IMR-90 (cell line): ENCODE measurements around the gene TYRO3. TPM values are rescaled to one million over a fixed set of nuclear protein-coding genes. Genes with fewer than 3 reads are reported as not detected.

Experiments used
- ATAC-seq: fragments of 200-7000 bp; cut with Tn5 transposase; 2 replicates; pipeline ENCODE4 v1.9.1; 2020; ENCODE audit warnings: low read depth, mild to moderate bottlenecking, moderate library complexity
- BruUV-seq: library from RNA; stranded (reverse); fragments of 400-500 nt; replicated peaks from 2 replicates; lab custom pipeline; 2021; lab: Mats Ljungman, UMichigan
- CTCF ChIA-PET: fragments of 300-600 bp; formaldehyde crosslinking; extraction: SDS; loops from one replicate; lab custom pipeline; 2021; ENCODE audit warnings: antibody characterized with exemption; lab: Yijun Ruan, JAX
- POLR2A ChIA-PET: fragments of 300-600 bp; sonication (Branson Sonifier 250); formaldehyde crosslinking; loops from one replicate; lab custom pipeline; 2022; ENCODE audit warnings: antibody characterized with exemption; ENCODE audit not compliant: unreplicated experiment; lab: Charles Lee
- DNase-seq: peaks from one replicate; pipeline ENCODE4 v3.0.0; 2013
- H2AFZ ChIP-seq: replicated peaks from 2 replicates; pipeline ENCODE3; 2013; ENCODE audit warnings: low read length, mild to moderate bottlenecking; ENCODE audit not compliant: poor library complexity
- H2AK5ac ChIP-seq: 2 replicates; pipeline ENCODE4 v1.6.1; 2013; ENCODE audit warnings: low read depth, low read length, inconsistent platforms
- H2AK9ac ChIP-seq: replicated peaks from 2 replicates; pipeline ENCODE3; 2013; ENCODE audit warnings: mild to moderate bottlenecking, low read depth, low read length, moderate library complexity; ENCODE audit not compliant: poor library complexity
- H2BK120ac ChIP-seq: 2 replicates; pipeline ENCODE4 v1.6.1; 2013; ENCODE audit warnings: low read depth, low read length, inconsistent platforms
- H2BK15ac ChIP-seq: 3 replicates; pipeline ENCODE4 v1.6.1; 2013; ENCODE audit warnings: low read depth, low read length, inconsistent platforms
- H2BK20ac ChIP-seq: 2 replicates; pipeline ENCODE4 v1.6.1; 2013; ENCODE audit warnings: low read depth, mild to moderate bottlenecking, inconsistent platforms, low read length, moderate library complexity
- H2BK5ac ChIP-seq: 2 replicates; pipeline ENCODE4 v1.6.1; 2013; ENCODE audit warnings: mild to moderate bottlenecking, low read depth, low read length, inconsistent platforms; ENCODE audit not compliant: poor library complexity, severe bottlenecking
- H3K14ac ChIP-seq: replicated peaks from 2 replicates; pipeline ENCODE4 v1.6.1; 2013; ENCODE audit warnings: low read depth, low read length, inconsistent platforms
- H3K18ac ChIP-seq: 2 replicates; pipeline ENCODE4 v1.6.1; 2013; ENCODE audit warnings: low read depth, low read length, control low read depth
- H3K23ac ChIP-seq: 2 replicates; pipeline ENCODE4 v1.6.1; 2013; ENCODE audit warnings: low read depth, low read length, inconsistent platforms
- H3K27ac ChIP-seq: 2 replicates; pipeline ENCODE4 v1.5.1; 2013; ENCODE audit warnings: mild to moderate bottlenecking, control low read depth, low read length; ENCODE audit not compliant: insufficient read depth
- H3K27me3 ChIP-seq: 2 replicates; pipeline ENCODE4 v1.6.1; 2013; ENCODE audit warnings: low read length; ENCODE audit not compliant: control insufficient read depth, insufficient read depth
- H3K36me3 ChIP-seq: 2 replicates; pipeline ENCODE4 v1.6.1; 2013; ENCODE audit warnings: low read length, mixed read lengths; ENCODE audit not compliant: control insufficient read depth, insufficient read depth
- H3K4ac ChIP-seq: 2 replicates; pipeline ENCODE4 v1.6.1; 2013; ENCODE audit warnings: low read depth, low read length, inconsistent platforms
- H3K4me1 ChIP-seq: 2 replicates; pipeline ENCODE4 v1.6.1; 2013; ENCODE audit warnings: low read length, mixed read lengths; ENCODE audit not compliant: control insufficient read depth, insufficient read depth
- H3K4me2 ChIP-seq: 2 replicates; pipeline ENCODE4 v1.6.1; 2013; ENCODE audit warnings: low read depth, mild to moderate bottlenecking, control low read depth, low read length, moderate library complexity
- H3K4me3 ChIP-seq: 2 replicates; pipeline ENCODE4 v1.5.1; 2013; ENCODE audit warnings: low read depth, mild to moderate bottlenecking, control low read depth, low read length, moderate library complexity; ENCODE audit not compliant: insufficient read depth
- H3K56ac ChIP-seq: 2 replicates; pipeline ENCODE4 v1.6.1; 2013; ENCODE audit warnings: low read length, inconsistent platforms; ENCODE audit not compliant: insufficient read depth; ENCODE audit errors: extremely low read depth
- H3K79me1 ChIP-seq, 2 experiments: 2 replicates each; pipeline ENCODE4 v1.6.1; 2013; ENCODE audit warnings: low read length in 2 of 2, inconsistent platforms in 1 of 2, low read depth in 1 of 2
- H3K9ac ChIP-seq: 2 replicates; pipeline ENCODE4 v1.6.1; 2013; ENCODE audit warnings: low read depth, low read length, control low read depth
- H3K9me1 ChIP-seq: 2 replicates; pipeline ENCODE4 v1.6.1; 2013; ENCODE audit warnings: low read length, inconsistent platforms; ENCODE audit not compliant: insufficient read depth
- H3K9me3 ChIP-seq: 2 replicates; pipeline ENCODE4 v1.6.1; 2013; ENCODE audit warnings: low read length; ENCODE audit not compliant: control insufficient read depth, insufficient read depth
- H4K20me1 ChIP-seq: 2 replicates; pipeline ENCODE4 v1.6.1; 2013; ENCODE audit warnings: low read length, inconsistent platforms; ENCODE audit not compliant: insufficient read depth
- H4K5ac ChIP-seq: 2 replicates; pipeline ENCODE4 v1.6.1; 2013; ENCODE audit warnings: mild to moderate bottlenecking, low read depth, low read length, control low read depth
- H4K8ac ChIP-seq, 2 experiments: 2 replicates each; pipeline ENCODE4 v1.6.1; 2013; ENCODE audit warnings: low read depth in 2 of 2, low read length in 2 of 2, control low read depth in 1 of 2, inconsistent platforms in 1 of 2
- H4K91ac ChIP-seq: 2 replicates; pipeline ENCODE4 v1.6.1; 2013; ENCODE audit warnings: low read depth, low read length, inconsistent platforms; ENCODE audit not compliant: insufficient read depth
- BHLHE40 ChIP-seq: fragments of 150-350 bp; IDR thresholded peaks from 2 replicates; pipeline ENCODE4 v1.6.1; 2016; ENCODE audit warnings: mild to moderate bottlenecking, low read depth, low read length
- CEBPB ChIP-seq: IDR thresholded peaks from 2 replicates; pipeline ENCODE4 v1.6.1; 2012; ENCODE audit warnings: low read depth, low read length, improper control_type of control experiment
- CHD1 ChIP-seq: IDR thresholded peaks from 2 replicates; pipeline ENCODE4 v1.6.1; 2012; ENCODE audit warnings: low read depth, low read length, improper control_type of control experiment
- FOS ChIP-seq: fragments of 150-350 bp; IDR thresholded peaks from 2 replicates; pipeline ENCODE4 v1.6.1; 2016; ENCODE audit warnings: low read depth, low read length
- MAFK ChIP-seq: IDR thresholded peaks from 2 replicates; pipeline ENCODE4 v1.6.1; 2012; ENCODE audit warnings: low read depth, low read length, improper control_type of control experiment
- MAZ ChIP-seq: IDR thresholded peaks from 2 replicates; pipeline ENCODE4 v1.6.1; 2012; ENCODE audit warnings: low read depth, mild to moderate bottlenecking, low read length, improper control_type of control experiment, moderate library complexity, borderline replicate concordance
- MXI1 ChIP-seq: IDR thresholded peaks from 2 replicates; pipeline ENCODE4 v1.6.1; 2012; ENCODE audit warnings: low read depth, mild to moderate bottlenecking, low read length, moderate library complexity, borderline replicate concordance
- NFE2L2 ChIP-seq: fragments of 150-350 bp; IDR thresholded peaks from 2 replicates; pipeline ENCODE4 v1.6.1; 2016; ENCODE audit warnings: low read depth, mild to moderate bottlenecking, low read length
- POLR2A ChIP-seq: IDR thresholded peaks from 2 replicates; pipeline ENCODE4 v1.6.1; 2012; ENCODE audit warnings: mild to moderate bottlenecking, low read depth, low read length
- RAD21 ChIP-seq: IDR thresholded peaks from 2 replicates; pipeline ENCODE4 v1.6.1; 2012; ENCODE audit warnings: low read length, improper control_type of control experiment
- RCOR1 ChIP-seq: IDR thresholded peaks from 2 replicates; pipeline ENCODE4 v1.6.1; 2012; ENCODE audit warnings: mild to moderate bottlenecking, low read length, improper control_type of control experiment; ENCODE audit not compliant: insufficient replicate concordance
- RFX5 ChIP-seq: IDR thresholded peaks from 2 replicates; pipeline ENCODE4 v1.8.0; 2012; ENCODE audit warnings: low read depth, mild to moderate bottlenecking, low read length, moderate library complexity
- SMC3 ChIP-seq: fragments of 150-350 bp; IDR thresholded peaks from 2 replicates; pipeline ENCODE4 v1.6.1; 2016; ENCODE audit warnings: low read depth, mild to moderate bottlenecking, antibody characterized with exemption, low read length, moderate library complexity
- WGBS, 2 experiments: methylation state at CpG; one replicate each; pipeline versions ENCODE4 v1.1.5 to v1.1.7; 2013; ENCODE audit warnings: missing lambda C conversion rate in 2 of 2; ENCODE audit not compliant: insufficient read length in 1 of 2; ENCODE audit errors: extremely low coverage in 2 of 2; 5-methylcytosine and 5-hydroxymethylcytosine counted together
- dilution Hi-C: fragments of 300-500 bp; cut with HindIII; formaldehyde crosslinking; loops from one replicate; pipeline ENCODE4 v1.14.3; 2018; ENCODE audit warnings: low sequenced_read_pairs; ENCODE audit not compliant: unreplicated experiment
- in situ Hi-C: fragments of 300-500 bp; cut with MboI; formaldehyde crosslinking; loops from 3 replicates; pipeline ENCODE4 v1.14.3; 2019; ENCODE audit warnings: low sequenced_read_pairs, inconsistent platforms, mixed read lengths
- intact Hi-C: fragments of 100-400 bp; cut with micrococcal nuclease; formaldehyde crosslinking; loops from 2 replicates; pipeline ENCODE4 v1.10.0; 2022
- polyA plus RNA-seq, 3 experiments: library from polyadenylated mRNA; depleted of rRNA; stranded (reverse); fragments of >200 nt; gene quantifications; 2 replicates each; pipeline ENCODE4 v1.2.3, GENCODE V29; 2012; ENCODE audit warnings: low replicate concordance in 1 of 3
- total RNA-seq: library from RNA; depleted of rRNA; stranded (reverse); fragments of >200 nt; gene quantifications from 2 replicates; pipeline ENCODE4 v1.2.3, GENCODE V29; 2012
- TF ChIP-seq, protein P1 (sequence below): fragments of 150-350 bp; IDR thresholded peaks from 2 replicates; pipeline ENCODE4 v1.6.1; 2016; ENCODE audit warnings: low read depth, mild to moderate bottlenecking, low read length, moderate library complexity, borderline replicate concordance
- TF ChIP-seq, protein P2 (sequence below): conservative IDR thresholded peaks from 2 replicates; pipeline ENCODE4 v1.5.1; 2012; ENCODE audit warnings: mild to moderate bottlenecking, low read depth, low read length, improper control_type of control experiment
- TF ChIP-seq, protein P3 (sequence below): fragments of 150-350 bp; IDR thresholded peaks from 2 replicates; pipeline ENCODE4 v1.6.1; 2017; ENCODE audit warnings: mild to moderate bottlenecking, antibody characterized with exemption, low read length, low read depth

Gene TYRO3
- total and polyA plus RNA-seq, 2 of the 4 experiments (the other 2 are of a cell fraction): 11.5 to 18.4 TPM

DNA sequence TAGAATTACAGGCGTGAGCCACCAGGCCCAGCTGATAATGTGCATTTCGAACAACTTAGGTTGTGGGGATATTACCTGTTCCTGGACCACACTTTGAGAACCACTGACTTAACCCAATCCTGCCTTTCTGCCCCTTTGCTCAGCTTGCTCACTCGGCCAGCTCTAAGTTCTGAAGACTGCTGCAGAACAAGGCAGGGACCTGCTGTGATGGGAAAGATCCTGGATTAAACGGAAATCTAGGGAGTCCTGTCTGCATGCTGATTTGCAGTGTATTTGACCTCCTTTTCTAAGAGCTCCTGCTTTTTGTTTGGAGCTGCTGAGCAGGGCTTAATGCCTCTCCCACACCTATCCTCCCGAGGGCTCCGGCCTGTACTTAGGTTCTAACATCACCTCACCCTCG is 48.3 kb upstream of the TYRO3 start:
- Histone ChIP-seq H3K14ac (no peak overlapping the region), H2BK15ac (no peak overlapping the region), H3K56ac (no peak overlapping the region), H2BK5ac (no peak overlapping the region), H3K27ac (no peak overlapping the region), H2AFZ (no peak overlapping the region), H3K36me3 (peaks cover 2% of the 10 kb centered on the region; the same call in 1 of the 2 replicates), H4K20me1 (no peaks in the 10 kb centered on the region), H3K27me3 (peaks cover 38% of the 10 kb centered on the region), H3K9me3 (no peaks in the 10 kb centered on the region), H2AK5ac (no peak overlapping the region), H2BK120ac (no peak overlapping the region), H3K4ac (no peak overlapping the region), H3K4me2 (no peak overlapping the region), H3K4me1 (peaks cover 8% of the 10 kb centered on the region; the same call in 1 of the 2 replicates), H3K4me3 (no peak overlapping the region), H3K18ac (no peak overlapping the region), H4K91ac (no peak overlapping the region), H3K9ac (no peak overlapping the region), H3K23ac (no peak overlapping the region), H2AK9ac (no peak overlapping the region), H4K8ac (no peak overlapping the region), H3K79me1 (no peaks in the 10 kb centered on the region), H4K5ac (no peak overlapping the region), H3K9me1 (no peaks in the 10 kb centered on the region), H2BK20ac (no peak overlapping the region)
- DNase-seq: no peak
- in situ Hi-C loops (no loop called here), intact Hi-C loops (no loop called here), dilution Hi-C loops (no loop called here)
- POLR2A ChIA-PET: no interaction called here
- no TSS peak for BruUV-seq
- WGBS, 2 experiments: no CpG with 5 or more reads among the region's 7 CpGs
- no peak for ATAC-seq
- CTCF ChIA-PET: interaction anchor here (1.0 kb wide), 1 partner anchor 301 kb away, joined by 3 read pairs; no protein-coding TSS in a partner anchor
- no peak for TF ChIP-seq CHD1
- TF ChIP-seq, protein P1, sequence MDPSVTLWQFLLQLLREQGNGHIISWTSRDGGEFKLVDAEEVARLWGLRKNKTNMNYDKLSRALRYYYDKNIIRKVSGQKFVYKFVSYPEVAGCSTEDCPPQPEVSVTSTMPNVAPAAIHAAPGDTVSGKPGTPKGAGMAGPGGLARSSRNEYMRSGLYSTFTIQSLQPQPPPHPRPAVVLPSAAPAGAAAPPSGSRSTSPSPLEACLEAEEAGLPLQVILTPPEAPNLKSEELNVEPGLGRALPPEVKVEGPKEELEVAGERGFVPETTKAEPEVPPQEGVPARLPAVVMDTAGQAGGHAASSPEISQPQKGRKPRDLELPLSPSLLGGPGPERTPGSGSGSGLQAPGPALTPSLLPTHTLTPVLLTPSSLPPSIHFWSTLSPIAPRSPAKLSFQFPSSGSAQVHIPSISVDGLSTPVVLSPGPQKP: no peak
- no peak for TF ChIP-seq RAD21
- no peak for TF ChIP-seq BHLHE40
- no peak for TF ChIP-seq MAFK
- TF ChIP-seq, protein P2, sequence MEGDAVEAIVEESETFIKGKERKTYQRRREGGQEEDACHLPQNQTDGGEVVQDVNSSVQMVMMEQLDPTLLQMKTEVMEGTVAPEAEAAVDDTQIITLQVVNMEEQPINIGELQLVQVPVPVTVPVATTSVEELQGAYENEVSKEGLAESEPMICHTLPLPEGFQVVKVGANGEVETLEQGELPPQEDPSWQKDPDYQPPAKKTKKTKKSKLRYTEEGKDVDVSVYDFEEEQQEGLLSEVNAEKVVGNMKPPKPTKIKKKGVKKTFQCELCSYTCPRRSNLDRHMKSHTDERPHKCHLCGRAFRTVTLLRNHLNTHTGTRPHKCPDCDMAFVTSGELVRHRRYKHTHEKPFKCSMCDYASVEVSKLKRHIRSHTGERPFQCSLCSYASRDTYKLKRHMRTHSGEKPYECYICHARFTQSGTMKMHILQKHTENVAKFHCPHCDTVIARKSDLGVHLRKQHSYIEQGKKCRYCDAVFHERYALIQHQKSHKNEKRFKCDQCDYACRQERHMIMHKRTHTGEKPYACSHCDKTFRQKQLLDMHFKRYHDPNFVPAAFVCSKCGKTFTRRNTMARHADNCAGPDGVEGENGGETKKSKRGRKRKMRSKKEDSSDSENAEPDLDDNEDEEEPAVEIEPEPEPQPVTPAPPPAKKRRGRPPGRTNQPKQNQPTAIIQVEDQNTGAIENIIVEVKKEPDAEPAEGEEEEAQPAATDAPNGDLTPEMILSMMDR: no peak
- no peak for TF ChIP-seq RCOR1
- no peak for TF ChIP-seq RFX5
- TF ChIP-seq CEBPB: no peak
- TF ChIP-seq MAZ: no peak
- TF ChIP-seq, protein P3, sequence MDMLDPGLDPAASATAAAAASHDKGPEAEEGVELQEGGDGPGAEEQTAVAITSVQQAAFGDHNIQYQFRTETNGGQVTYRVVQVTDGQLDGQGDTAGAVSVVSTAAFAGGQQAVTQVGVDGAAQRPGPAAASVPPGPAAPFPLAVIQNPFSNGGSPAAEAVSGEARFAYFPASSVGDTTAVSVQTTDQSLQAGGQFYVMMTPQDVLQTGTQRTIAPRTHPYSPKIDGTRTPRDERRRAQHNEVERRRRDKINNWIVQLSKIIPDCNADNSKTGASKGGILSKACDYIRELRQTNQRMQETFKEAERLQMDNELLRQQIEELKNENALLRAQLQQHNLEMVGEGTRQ: no peak
- no peak for TF ChIP-seq FOS
- no peak for TF ChIP-seq NFE2L2
- TF ChIP-seq POLR2A: no peak
- no peak for TF ChIP-seq MXI1
- TF ChIP-seq SMC3: no peak
